Spleen (tissue), 7 donors: ENCODE measurements around the gene FAM219A.

Experiments used
- CTCF ChIP-seq, 11 experiments: fragments of 200-600 bp in 7 of 11; fragments of 450-650 bp in 4 of 11; sonication (generic) in 4 of 11; IDR thresholded peaks in 8 of 11; conservative IDR thresholded peaks in 3 of 11; 1 replicate in 7 of 11; 2 replicates in 4 of 11; pipeline versions ENCODE4 v1.4.0 to v1.8.0; 2016 to 2021; ENCODE audit warnings: antibody characterized with exemption in 11 of 11, inconsistent platforms in 4 of 11, mild to moderate bottlenecking in 1 of 11
- POLR2A ChIP-seq, 3 donors: fragments of 450-650 bp; IDR thresholded peaks; one replicate each; pipeline ENCODE4 v1.5.1; 2017; ENCODE audit warnings: antibody characterized with exemption in 3 of 3, mild to moderate bottlenecking in 1 of 3
- POLR2AphosphoS5 ChIP-seq, 3 donors: sonication (generic); formaldehyde crosslinking; IDR thresholded peaks; one replicate each; pipeline ENCODE4 v1.5.1; 2017; ENCODE audit warnings: antibody characterized with exemption in 3 of 3
- donor health status: DM: no; HTN: no; CAD: no; lungs with moderate emphysema.
- donor health status: DM: no; HTN: no; CAD: no.
- donor health status: DM: no; HTN: no; CAD: no.

GRCh38 chr9:34374339-34374738 is 84.0 kb downstream of the FAM219A start:
- no peak for TF ChIP-seq CTCF (IDR thresholded peaks at IDR 0.05 in 8 of 11, conservative IDR thresholded peaks at IDR 0.05 in 3 of 11)
- TF ChIP-seq POLR2A (IDR thresholded peaks at IDR 0.05) = no peak
- TF ChIP-seq POLR2AphosphoS5 (IDR thresholded peaks at IDR 0.05) = no peak
